H9 (cell line): ENCODE measurements around the gene RIOK2. TPM values are rescaled to one million over a fixed set of nuclear protein-coding genes. Genes with fewer than 3 reads are reported as not detected.

ENCODE experiments used
- DNase-seq: peaks from one replicate; pipeline ENCODE4 v3.0.0-alpha.2; 2017
- H2AFZ ChIP-seq: one replicate; pipeline ENCODE4 v1.6.1; 2013; ENCODE audit warnings: mild to moderate bottlenecking, low read length, control low read depth, moderate library complexity
- H2AK5ac ChIP-seq: 2 replicates; pipeline ENCODE4 v1.6.1; 2013; ENCODE audit warnings: low read length, control low read depth, mixed read lengths; ENCODE audit not compliant: insufficient read length
- H2BK120ac ChIP-seq: one replicate; pipeline ENCODE4 v1.6.1; 2013; ENCODE audit warnings: low read depth, mild to moderate bottlenecking, low read length, control low read depth, inconsistent platforms; ENCODE audit not compliant: poor library complexity, severe bottlenecking
- H2BK12ac ChIP-seq: 2 replicates; pipeline ENCODE4 v1.6.1; 2013; ENCODE audit warnings: low read length, control low read depth, mixed read lengths, low read depth; ENCODE audit not compliant: insufficient read length
- H2BK15ac ChIP-seq: 2 replicates; pipeline ENCODE4 v1.6.1; 2013; ENCODE audit warnings: low read depth, low read length, control low read depth
- H2BK20ac ChIP-seq: one replicate; pipeline ENCODE4 v1.6.1; 2013; ENCODE audit warnings: low read depth, mild to moderate bottlenecking, low read length, control low read depth, inconsistent platforms; ENCODE audit not compliant: poor library complexity, severe bottlenecking
- H2BK5ac ChIP-seq: 2 replicates; pipeline ENCODE4 v1.6.1; 2013; ENCODE audit warnings: low read length, control low read depth, mixed read lengths; ENCODE audit not compliant: insufficient read length
- H3K14ac ChIP-seq: 2 replicates; pipeline ENCODE4 v1.6.1; 2013; ENCODE audit warnings: low read length, control low read depth; ENCODE audit not compliant: insufficient read depth
- H3K18ac ChIP-seq: 2 replicates; pipeline ENCODE4 v1.6.1; 2013; ENCODE audit warnings: low read depth, mild to moderate bottlenecking, mixed read lengths, low read length, control low read depth; ENCODE audit not compliant: insufficient read length
- H3K23ac ChIP-seq: 2 replicates; pipeline ENCODE4 v1.6.1; 2013; ENCODE audit warnings: low read length, control low read depth, mixed read lengths, low read depth; ENCODE audit not compliant: insufficient read length
- H3K23me2 ChIP-seq: 2 replicates; pipeline ENCODE4 v1.6.1; 2013; ENCODE audit warnings: low read depth, mild to moderate bottlenecking, mixed read lengths, low read length, control low read depth; ENCODE audit not compliant: insufficient read length, poor library complexity, severe bottlenecking
- H3K27ac ChIP-seq: 2 replicates; pipeline ENCODE4 v1.5.1; 2013; ENCODE audit warnings: low read length, control low read depth, mixed read lengths, low read depth; ENCODE audit not compliant: insufficient read length
- H3K27me3 ChIP-seq: 2 replicates; pipeline ENCODE4 v1.6.1; 2013; ENCODE audit warnings: low read length, control low read depth, inconsistent platforms; ENCODE audit not compliant: insufficient read depth
- H3K4ac ChIP-seq: 2 replicates; pipeline ENCODE4 v1.6.1; 2013; ENCODE audit warnings: low read depth, mild to moderate bottlenecking, control low read depth, inconsistent platforms, low read length, moderate library complexity
- H3K4me1 ChIP-seq: 2 replicates; pipeline ENCODE4 v1.6.1; 2013; ENCODE audit warnings: low read length, control low read depth, inconsistent platforms; ENCODE audit not compliant: insufficient read depth
- H3K4me2 ChIP-seq: 2 replicates; pipeline ENCODE4 v1.6.1; 2013; ENCODE audit warnings: low read length, control low read depth, mixed read lengths; ENCODE audit not compliant: insufficient read length, insufficient read depth
- H3K56ac ChIP-seq: 2 replicates; pipeline ENCODE4 v1.6.1; 2013; ENCODE audit warnings: low read depth, mild to moderate bottlenecking, mixed read lengths, low read length, control low read depth; ENCODE audit not compliant: insufficient read length
- H3K79me1 ChIP-seq: 2 replicates; pipeline ENCODE4 v1.6.1; 2013; ENCODE audit warnings: low read depth, mild to moderate bottlenecking, moderate library complexity, low read length, control low read depth, inconsistent platforms; ENCODE audit not compliant: insufficient read depth, poor library complexity, severe bottlenecking
- H3K79me2 ChIP-seq: 2 replicates; pipeline ENCODE4 v1.6.1; 2013; ENCODE audit warnings: low read length, control low read depth, inconsistent platforms; ENCODE audit not compliant: insufficient read depth
- H3K9ac ChIP-seq: 2 replicates; pipeline ENCODE4 v1.6.1; 2013; ENCODE audit warnings: low read length, control low read depth, mixed read lengths; ENCODE audit not compliant: insufficient read length; ENCODE audit errors: extremely low read depth
- H3K9me3 ChIP-seq: one replicate; pipeline ENCODE4 v1.6.1; 2013; ENCODE audit warnings: low read depth, low read length, inconsistent platforms; ENCODE audit not compliant: control insufficient read depth
- H3T11ph ChIP-seq: one replicate; pipeline ENCODE4 v1.6.1; 2013; ENCODE audit warnings: mild to moderate bottlenecking, low read length, control low read depth, inconsistent platforms
- H4K20me1 ChIP-seq: one replicate; pipeline ENCODE4 v1.6.1; 2013; ENCODE audit not compliant: control insufficient read depth, insufficient read length, insufficient read depth
- H4K5ac ChIP-seq: 2 replicates; pipeline ENCODE4 v1.6.1; 2013; ENCODE audit warnings: low read depth, mild to moderate bottlenecking, mixed read lengths, low read length, control low read depth; ENCODE audit not compliant: insufficient read length
- H4K8ac ChIP-seq: replicated peaks from 2 replicates; pipeline ENCODE4 v1.6.1; 2013; ENCODE audit warnings: low read length, control low read depth, mixed read lengths, low read depth; ENCODE audit not compliant: insufficient read length
- H4K91ac ChIP-seq: 2 replicates; pipeline ENCODE4 v1.6.1; 2013; ENCODE audit warnings: low read depth, mild to moderate bottlenecking, moderate library complexity, mixed read lengths, low read length, control low read depth; ENCODE audit not compliant: insufficient read length
- H3K27ac Mint-ChIP-seq, 3 experiments: 2 replicates in 2 of 3; 3 replicates in 1 of 3; pipeline ENCODE4 v1.8.0; 2020 to 2021; ENCODE audit warnings: mixed read lengths in 3 of 3, mild to moderate bottlenecking in 1 of 3, moderate library complexity in 1 of 3
- H3K27me3 Mint-ChIP-seq: 2 replicates; pipeline ENCODE4 v1.8.0; 2021; ENCODE audit warnings: low read depth, mild to moderate bottlenecking, moderate library complexity, mixed read lengths
- H3K36me3 Mint-ChIP-seq, 3 experiments: 2 replicates in 2 of 3; 3 replicates in 1 of 3; pipeline ENCODE4 v1.8.0; 2020 to 2021; ENCODE audit warnings: low read depth in 3 of 3, mixed read lengths in 3 of 3; ENCODE audit not compliant: insufficient read depth in 1 of 3
- H3K4me1 Mint-ChIP-seq, 2 experiments: 2 replicates each; pipeline ENCODE4 v1.8.0; 2020; ENCODE audit warnings: mixed read lengths in 2 of 2
- H3K4me3 Mint-ChIP-seq, 2 experiments: 2 replicates in 1 of 2; 3 replicates in 1 of 2; pipeline ENCODE4 v1.8.0; 2020 to 2021; ENCODE audit warnings: mild to moderate bottlenecking in 2 of 2, mixed read lengths in 2 of 2, moderate library complexity in 1 of 2
- H3K9me3 Mint-ChIP-seq, 2 experiments: 2 replicates in 1 of 2; 3 replicates in 1 of 2; pipeline ENCODE4 v1.8.0; 2020; ENCODE audit warnings: mild to moderate bottlenecking in 2 of 2, mixed read lengths in 2 of 2, moderate library complexity in 1 of 2
- CTCF ChIP-seq: fragments of 200-600 bp; sonication (generic); conservative IDR thresholded peaks from 3 replicates; pipeline ENCODE4 v1.8.0; 2021; ENCODE audit warnings: antibody characterized with exemption, mild to moderate bottlenecking
- total RNA-seq: library from RNA; stranded (reverse); gene quantifications from 2 replicates; pipeline ENCODE4 v1.2.1, GENCODE V29; 2021

RIOK2 gene
- total RNA-seq, 1 experiment from 2014 or later, result 39.5 TPM

GRCh38 chr5:97133101-97133500, 49.9 kb downstream of the RIOK2 start:
- H2BK20ac ChIP-seq, result no peak overlapping the region
- no peaks in the 10 kb centered on the region for H3K4me1 ChIP-seq
- no peak overlapping the region for H2BK120ac ChIP-seq
- H3K27ac Mint-ChIP-seq, result no peak overlapping the region
- H2BK15ac ChIP-seq, result no peak overlapping the region
- no peak overlapping the region for H2AK5ac ChIP-seq
- H3K4me3 Mint-ChIP-seq, result no peak overlapping the region
- H3K27me3 ChIP-seq, result no peaks in the 10 kb centered on the region
- no peak overlapping the region for H3K27ac ChIP-seq
- no peak overlapping the region for H3K14ac ChIP-seq
- H2BK12ac ChIP-seq, result no peak overlapping the region
- no peak overlapping the region for H4K91ac ChIP-seq
- H3K9me3 Mint-ChIP-seq, result peaks cover 0 to 2% of the 10 kb centered on the region in 2 experiments; a peak in 1 of 5 replicates
- H3K23me2 ChIP-seq, result no peaks in the 10 kb centered on the region
- H3K4ac ChIP-seq, result no peak overlapping the region
- no peak overlapping the region for H2BK5ac ChIP-seq
- no peak overlapping the region for H4K8ac ChIP-seq
- H2AFZ ChIP-seq, result no peak overlapping the region
- H3K4me1 Mint-ChIP-seq, result peaks cover 15 to 25% of the 10 kb centered on the region in 2 experiments
- no peaks in the 10 kb centered on the region for H3K79me1 ChIP-seq
- TF ChIP-seq CTCF, result no peak
- H3K9me3 ChIP-seq, result no peaks in the 10 kb centered on the region
- H3K27me3 Mint-ChIP-seq, result no peaks in the 10 kb centered on the region
- peaks cover 0 to 3% (median 0%) of the 10 kb centered on the region in 3 experiments; a peak in 2 of 7 replicates for H3K36me3 Mint-ChIP-seq
- H3K23ac ChIP-seq, result no peak overlapping the region
- no peak overlapping the region for H3K9ac ChIP-seq
- no peaks in the 10 kb centered on the region for H4K20me1 ChIP-seq
- no peaks in the 10 kb centered on the region for H3K79me2 ChIP-seq
- H3T11ph ChIP-seq, result no peak overlapping the region
- DNase-seq, result no peak
- H3K4me2 ChIP-seq, result no peak overlapping the region
- no peak overlapping the region for H3K18ac ChIP-seq
- no peak overlapping the region for H3K56ac ChIP-seq
- no peak overlapping the region for H4K5ac ChIP-seq
